NCI-H748 treated with DMSO at 0.1 percent for 48 hours (cell line): ENCODE measurements around the gene MINPP1.

ENCODE experiments used
- DNase-seq: peaks from one replicate; lab custom pipeline; 2025; lab: John Stamatoyannopoulos, UW

MINPP1 gene

GRCh38 chr10:87523731-87524130 is 19.0 kb downstream of the MINPP1 start:
- no peak for DNase-seq

GRCh38 chr10:87524296-87524695 is 19.6 kb downstream of the MINPP1 start:
- no peak for DNase-seq

DNA sequence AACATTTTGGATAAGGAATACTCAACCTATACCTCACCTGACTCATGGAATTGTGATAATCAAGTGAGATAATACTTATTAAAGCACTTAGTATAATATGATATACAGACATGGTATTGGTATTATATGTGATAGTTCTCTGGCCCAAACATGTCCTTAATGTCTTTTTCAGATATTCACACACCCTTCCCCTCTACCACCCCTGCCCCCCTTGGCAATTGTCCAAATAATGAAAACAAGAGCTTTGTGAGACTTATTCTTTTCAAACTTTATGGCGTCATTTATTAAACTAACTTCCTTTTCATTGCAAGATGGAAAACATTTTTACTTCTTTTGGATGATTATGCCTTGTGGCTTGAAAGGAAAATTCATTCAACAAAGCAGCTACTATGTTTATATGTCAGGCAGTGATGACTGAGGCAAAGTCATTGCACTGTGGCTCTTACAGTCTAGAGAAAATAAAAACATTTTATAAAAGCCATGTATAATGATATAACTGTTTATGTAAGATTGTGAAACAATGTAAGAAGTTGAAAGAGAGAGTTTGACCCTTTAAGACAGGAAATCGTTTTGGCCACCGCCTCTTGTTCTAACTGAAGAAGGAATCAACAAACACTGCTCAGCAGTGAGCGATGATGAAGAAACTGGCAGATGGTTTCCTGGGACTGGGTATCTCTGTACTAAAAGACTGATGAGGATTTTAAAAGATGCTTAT is 27.4 kb downstream of the MINPP1 start:
- DNase-seq = no peak

DNA sequence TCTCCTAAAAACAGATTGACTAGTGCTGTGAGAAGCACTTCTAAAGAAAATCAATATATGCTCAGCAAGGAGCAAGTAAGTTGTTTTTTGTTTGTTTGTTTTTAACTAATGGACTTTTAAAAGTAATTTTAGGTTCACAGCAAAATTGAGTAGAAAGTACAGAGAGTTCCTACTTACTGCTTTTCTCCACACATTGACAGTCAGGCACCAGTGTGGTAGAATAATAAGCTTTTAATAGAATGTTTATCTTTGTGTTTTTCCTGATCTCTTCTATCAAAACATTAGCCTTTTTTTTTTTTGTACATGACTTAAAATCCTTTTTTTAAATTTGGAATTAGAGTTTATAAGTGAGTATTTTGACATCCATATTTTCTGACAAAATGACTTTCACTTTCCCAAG is 28.0 kb downstream of the MINPP1 start:
- DNase-seq = no peak

- DNase-seq = no peak
These were observed 29.6 kb downstream of the MINPP1 start for GRCh38 chr10:87534173-87534858.

- no peak for DNase-seq
These were observed 33.7 kb downstream of the MINPP1 start for GRCh38 chr10:87538092-87539015.

GRCh38 chr10:87541114-87541513 is 36.4 kb downstream of the MINPP1 start:
- DNase-seq = no peak

DNA sequence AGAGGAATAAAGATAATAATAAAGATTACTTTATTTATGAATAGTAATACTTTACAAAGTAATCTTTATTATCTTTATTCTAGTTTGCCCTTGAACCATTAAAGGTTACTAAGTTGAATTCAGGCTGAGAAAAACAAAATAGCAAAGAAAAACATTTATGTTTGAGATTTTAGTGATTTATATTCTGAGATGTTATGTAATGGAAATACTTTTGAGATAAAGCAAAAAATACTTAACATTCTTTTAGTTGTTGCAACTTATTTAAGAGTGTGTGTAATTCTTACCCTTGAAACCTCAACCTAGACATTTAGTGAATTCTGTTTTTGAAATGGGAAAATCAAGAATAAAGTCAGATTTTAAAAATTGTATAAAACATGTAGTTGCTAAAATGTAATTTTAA is 40.0 kb downstream of the MINPP1 start:
- DNase-seq = no peak

GRCh38 chr10:87545783-87546182 is 41.1 kb downstream of the MINPP1 start:
- no peak for DNase-seq

DNA sequence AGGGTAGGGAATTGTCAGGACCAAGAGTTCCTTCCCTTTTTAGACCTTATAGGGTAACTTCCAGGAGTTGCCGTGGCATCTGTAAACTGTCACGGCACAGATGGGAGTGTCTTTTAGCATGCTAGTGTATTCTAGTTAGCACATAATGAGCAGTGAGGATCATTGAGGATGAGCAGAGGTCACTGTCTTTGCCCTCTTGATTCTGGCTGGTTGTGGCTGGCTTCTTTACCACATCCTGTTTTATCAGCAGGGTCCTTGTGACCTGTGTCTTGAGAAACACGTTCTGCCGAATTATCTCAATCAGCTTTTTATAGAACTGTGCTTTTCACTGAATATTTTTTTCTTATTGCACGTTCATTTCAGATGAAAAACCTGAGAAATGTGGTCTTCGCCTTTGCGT is 41.5 kb downstream of the MINPP1 start:
- no peak for DNase-seq

DNA sequence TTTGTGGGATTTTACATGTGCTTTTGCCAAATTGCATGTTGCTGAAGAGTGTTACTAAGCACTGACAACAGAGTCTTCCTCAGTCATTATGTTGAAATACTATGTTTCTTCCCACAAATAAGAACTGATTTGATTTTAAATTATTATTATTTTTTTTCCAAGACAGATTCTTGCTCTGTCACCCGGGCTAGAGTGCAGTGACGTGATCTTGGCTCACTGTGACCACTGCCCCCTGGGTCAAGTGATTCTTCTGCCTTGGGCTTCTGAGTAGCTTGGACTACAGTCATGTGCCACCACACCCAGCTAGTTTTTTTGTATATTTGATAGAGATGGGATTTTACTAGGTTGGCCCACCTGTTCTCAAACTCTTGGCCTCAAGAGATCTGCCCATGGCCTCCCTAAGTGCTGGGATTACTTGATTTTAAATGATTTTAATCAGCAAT is 42.3 kb downstream of the MINPP1 start:
- DNase-seq = no peak

GRCh38 chr10:87547734-87548311 is 43.1 kb downstream of the MINPP1 start:
- DNase-seq = no peak

DNA sequence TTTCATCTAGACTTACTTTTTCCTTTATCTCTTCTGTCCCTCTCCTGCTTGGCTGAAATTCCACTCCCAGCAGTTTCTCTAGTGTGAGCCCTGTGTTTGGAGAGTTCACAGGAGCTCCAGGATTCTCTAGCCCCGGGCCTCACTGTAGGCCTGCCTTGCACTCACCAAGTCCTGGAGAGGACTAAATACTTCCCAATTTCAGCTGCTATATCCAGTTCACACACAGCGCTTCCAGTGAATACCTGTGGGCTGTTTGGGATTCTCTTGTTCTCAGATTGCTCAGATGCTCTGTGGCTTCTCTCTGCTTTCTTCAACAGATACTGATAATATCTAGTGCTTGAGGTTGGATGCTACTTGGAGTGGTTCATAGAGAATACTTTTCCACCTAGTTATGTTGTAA is 46.0 kb downstream of the MINPP1 start:
- no peak for DNase-seq

DNA sequence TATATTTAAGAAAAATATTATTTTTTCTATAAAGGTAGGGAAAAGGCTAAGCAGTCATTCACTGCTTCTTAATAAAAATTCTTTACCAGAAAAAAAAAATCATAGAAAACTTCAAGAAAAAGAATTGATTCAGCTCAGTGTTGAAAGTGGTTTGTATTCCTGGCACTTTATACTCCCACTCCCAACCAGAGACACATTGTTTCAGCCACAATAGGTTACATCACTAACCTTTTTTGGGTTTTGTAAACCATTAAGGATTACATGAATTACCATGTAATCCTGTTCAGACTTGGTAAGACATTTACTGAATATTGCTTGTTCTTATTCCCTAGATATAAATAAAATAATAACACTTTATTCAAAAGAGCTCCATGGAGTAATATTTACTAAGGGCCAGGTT is 46.6 kb downstream of the MINPP1 start:
- no peak for DNase-seq

DNA sequence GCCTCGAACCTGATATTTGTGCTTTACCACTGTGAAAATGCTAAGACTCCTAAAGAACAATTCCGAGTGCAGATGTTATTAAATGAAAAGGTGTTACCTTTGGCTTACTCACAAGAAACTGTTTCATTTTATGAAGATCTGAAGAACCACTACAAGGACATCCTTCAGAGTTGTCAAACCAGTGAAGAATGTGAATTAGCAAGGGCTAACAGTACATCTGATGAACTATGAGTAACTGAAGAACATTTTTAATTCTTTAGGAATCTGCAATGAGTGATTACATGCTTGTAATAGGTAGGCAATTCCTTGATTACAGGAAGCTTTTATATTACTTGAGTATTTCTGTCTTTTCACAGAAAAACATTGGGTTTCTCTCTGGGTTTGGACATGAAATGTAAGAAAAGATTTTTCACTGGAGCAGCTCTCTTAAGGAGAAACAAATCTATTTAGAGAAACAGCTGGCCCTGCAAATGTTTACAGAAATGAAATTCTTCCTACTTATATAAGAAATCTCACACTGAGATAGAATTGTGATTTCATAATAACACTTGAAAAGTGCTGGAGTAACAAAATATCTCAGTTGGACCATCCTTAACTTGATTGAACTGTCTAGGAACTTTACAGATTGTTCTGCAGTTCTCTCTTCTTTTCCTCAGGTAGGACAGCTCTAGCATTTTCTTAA is 47.7 kb downstream of the MINPP1 start:
- DNase-seq = no peak

DNA sequence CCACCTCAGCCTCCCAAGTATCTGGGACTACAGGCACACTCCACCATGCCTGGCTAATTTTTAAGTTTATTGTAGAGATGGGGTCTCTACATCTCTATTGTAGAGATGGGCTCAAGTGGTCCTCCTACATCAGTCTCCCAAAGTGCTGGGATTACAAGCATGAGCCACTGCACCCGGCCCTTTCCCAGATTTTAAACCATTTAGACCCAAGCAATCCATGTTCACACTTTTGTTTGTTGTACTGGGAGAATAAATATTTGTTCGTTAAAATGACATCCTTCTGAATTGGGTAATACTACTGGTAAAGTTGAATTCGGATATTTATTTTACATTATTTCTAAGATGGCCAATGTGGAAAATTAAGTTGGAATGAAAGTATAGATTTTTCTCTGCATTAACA is 52.7 kb downstream of the MINPP1 start:
- DNase-seq = no peak

DNA sequence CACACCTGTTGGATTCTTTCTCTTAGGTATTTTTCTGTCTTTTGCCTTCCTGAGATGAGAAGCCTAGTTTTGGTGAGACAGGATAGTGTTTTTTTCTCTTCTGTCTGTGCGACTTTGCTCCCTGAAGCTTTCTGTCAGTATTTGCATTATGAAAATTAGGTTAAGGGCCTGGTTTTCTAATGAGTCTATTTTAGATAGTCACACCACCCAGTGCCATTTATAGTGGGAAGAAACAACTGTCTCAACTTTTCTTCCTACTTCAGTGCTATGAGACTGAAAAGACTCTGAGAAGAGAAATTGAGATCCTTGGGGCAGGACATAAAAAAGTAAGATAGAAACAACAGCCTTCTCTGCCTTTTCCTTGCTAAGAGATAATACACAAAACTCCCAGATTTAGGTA is 53.6 kb downstream of the MINPP1 start:
- DNase-seq = no peak

GRCh38 chr10:87559392-87559791 is 54.7 kb downstream of the MINPP1 start:
- DNase-seq = no peak

DNA sequence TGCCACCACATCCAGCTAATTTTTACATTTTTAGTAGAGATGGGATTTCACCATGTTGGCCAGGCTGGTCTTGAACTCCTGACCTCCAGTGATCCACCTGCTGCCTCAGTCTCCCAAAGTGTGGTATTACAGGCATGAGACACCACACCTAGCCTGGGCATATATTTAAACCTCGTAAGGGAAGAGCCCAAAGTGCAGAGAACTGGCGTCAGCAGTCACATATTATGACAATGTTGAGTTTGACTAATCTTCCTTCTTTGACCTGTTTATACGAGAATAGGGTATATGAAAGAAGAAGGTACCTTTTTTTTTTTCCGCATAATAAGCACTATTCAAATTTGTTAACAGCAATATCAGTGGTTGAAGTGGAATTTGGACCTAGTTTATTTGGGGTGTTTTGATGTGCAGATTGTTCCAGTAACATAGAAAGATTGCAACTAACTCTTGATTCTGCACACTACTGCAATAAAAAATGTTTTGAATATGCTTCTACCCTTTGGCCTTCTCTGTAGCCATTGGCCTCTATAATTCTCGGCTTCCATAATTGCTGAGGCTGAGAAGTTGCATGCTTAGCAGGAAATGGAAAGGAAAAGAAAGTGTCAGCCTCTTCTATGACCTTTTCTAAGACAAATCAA is 55.9 kb downstream of the MINPP1 start:
- no peak for DNase-seq

DNA sequence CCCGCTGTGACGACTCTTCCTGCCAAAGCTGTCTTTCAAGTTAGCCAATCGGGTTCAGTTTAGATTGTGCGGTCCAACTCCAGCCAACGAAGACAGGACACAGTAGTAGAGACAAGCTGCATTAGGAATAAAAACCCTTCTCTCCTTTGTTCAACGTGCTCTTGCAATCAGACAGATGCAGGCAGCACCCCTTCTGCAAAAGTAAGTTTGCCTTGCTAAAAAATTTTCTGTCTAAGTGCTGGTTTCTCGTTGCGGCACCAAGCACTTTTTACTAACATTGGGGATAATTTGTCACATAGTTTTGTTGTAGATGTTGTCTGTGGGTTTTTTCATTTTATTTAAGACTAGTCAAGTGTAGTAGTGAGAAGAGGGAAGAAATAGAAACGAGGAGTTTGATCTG is 58.1 kb downstream of the MINPP1 start:
- DNase-seq = no peak

- no peak for DNase-seq
These were observed 60.3 kb downstream of the MINPP1 start for GRCh38 chr10:87565010-87565409.
